DND-41 (cell line): ENCODE data around the gene ULK2.

ENCODE experiments used
- EZH2 ChIP-seq: IDR thresholded peaks from 3 replicates; pipeline ENCODE4 v1.6.1; 2012; ENCODE audit warnings: borderline replicate concordance, low read depth, mild to moderate bottlenecking, moderate library complexity, low read length, inconsistent platforms; ENCODE audit not compliant: severe bottlenecking
- TF ChIP-seq, protein P1 (sequence below): IDR thresholded peaks from 2 replicates; pipeline ENCODE4 v1.5.1; 2012; ENCODE audit warnings: borderline replicate concordance, low read length, moderate library complexity, mild to moderate bottlenecking; ENCODE audit not compliant: poor library complexity, severe bottlenecking; ENCODE audit errors: extremely low read depth

DNA sequence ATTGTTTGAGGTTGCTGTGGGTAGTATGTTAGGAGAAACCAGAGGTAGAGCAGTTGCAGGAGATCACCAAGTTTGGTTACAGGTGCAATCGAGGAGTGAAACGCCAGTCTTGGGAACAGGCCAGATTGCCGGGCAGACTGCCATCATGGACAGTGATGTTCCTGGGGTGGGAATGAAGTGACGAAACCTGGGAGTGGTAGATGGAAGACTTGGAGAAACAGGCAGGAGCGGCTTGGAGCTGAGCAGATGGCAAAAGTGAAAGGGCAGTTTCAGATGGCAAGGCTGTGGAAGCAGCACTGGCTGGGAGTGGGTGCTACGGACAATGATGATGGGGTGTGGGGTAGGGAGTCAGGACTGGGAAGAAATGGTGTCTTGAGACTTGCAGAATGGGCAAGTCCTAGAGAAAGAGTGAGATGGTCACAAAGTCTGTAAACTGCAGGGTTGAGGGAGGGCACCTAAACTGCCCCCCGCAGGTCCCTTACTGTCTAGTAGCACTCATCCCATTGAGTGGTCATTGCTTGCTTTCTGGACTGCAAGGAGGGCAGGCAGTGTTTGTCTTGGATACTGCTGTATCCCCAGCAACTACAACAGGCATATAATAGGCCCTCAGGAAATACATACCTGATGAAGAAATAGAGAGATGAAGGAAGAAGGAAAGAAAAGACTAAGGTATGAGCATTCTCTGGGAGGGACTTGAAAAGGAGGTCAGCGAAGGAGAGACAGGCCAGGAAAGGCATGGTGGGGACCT is 29.5 kb upstream of the ULK2 start:
- TF ChIP-seq, protein P1, sequence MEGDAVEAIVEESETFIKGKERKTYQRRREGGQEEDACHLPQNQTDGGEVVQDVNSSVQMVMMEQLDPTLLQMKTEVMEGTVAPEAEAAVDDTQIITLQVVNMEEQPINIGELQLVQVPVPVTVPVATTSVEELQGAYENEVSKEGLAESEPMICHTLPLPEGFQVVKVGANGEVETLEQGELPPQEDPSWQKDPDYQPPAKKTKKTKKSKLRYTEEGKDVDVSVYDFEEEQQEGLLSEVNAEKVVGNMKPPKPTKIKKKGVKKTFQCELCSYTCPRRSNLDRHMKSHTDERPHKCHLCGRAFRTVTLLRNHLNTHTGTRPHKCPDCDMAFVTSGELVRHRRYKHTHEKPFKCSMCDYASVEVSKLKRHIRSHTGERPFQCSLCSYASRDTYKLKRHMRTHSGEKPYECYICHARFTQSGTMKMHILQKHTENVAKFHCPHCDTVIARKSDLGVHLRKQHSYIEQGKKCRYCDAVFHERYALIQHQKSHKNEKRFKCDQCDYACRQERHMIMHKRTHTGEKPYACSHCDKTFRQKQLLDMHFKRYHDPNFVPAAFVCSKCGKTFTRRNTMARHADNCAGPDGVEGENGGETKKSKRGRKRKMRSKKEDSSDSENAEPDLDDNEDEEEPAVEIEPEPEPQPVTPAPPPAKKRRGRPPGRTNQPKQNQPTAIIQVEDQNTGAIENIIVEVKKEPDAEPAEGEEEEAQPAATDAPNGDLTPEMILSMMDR = no peak
- no peak for TF ChIP-seq EZH2
